Stimulated activated CD4-positive, alpha-beta T cell treated with anti-CD3 and anti-CD28 coated beads, Interleukin-4, amount 100 ng/mL, for 4 hours (primary cell): ENCODE measurements around the gene LRP6.
"Not testable (repeated sequence)": the region's sequence is repeated elsewhere in the genome, so short reads cannot be mapped to it uniquely, and the experiment has no call there.

Experiments
- DNase-seq, 2 experiments: peaks; one replicate each; pipeline ENCODE4 v3.0.0-alpha.2; 2020

The LRP6 gene

GRCh38 chr12:12178559-12178958 lies 88.3 kb downstream of the LRP6 start:
- no peak for DNase-seq

DNA sequence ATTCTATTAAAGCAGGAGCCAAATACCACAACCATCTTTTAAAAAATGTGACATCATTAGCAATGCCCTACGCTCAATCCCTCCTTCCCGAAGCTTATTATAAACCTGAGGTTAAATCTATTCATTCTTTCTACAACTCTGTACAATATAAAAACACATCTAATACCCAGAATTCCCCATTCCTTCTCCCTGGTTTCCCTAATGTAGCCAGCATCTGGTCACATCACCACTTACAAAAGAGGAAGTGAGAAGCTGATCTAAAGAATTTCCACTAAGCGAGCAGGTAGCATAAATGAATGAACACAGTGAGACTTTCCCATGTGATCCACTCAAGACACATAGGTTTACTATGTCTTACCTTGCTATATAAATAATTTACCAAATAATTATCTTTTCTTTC lies 90.4 kb downstream of the LRP6 start:
- no peak for DNase-seq

DNA sequence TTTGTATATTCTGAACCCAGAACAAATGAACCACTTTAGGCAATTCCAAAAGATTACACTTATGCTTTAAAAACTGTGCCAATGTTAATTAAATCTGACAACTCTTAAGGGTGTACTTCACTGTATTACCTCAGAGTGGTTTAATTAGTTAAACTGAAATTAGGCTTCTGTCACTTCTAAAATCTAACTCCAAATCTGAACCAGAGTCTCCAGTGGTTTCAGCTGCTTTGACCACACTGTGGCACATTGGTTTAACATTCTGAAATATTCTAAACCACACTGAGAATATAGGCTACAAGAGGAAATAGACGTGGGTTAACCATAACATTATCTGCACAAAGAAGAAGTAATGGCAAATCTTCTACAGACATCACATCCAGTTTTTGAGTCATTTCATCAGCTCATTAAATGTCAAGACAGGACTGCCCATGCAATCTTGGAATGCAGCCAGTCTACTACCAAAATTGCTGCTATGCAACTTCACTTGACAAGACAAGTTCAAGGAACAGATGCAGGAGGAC lies 94.8 kb downstream of the LRP6 start:
- no peak for DNase-seq

- no peak for DNase-seq
These were observed 99.0 kb downstream of the LRP6 start for GRCh38 chr12:12167847-12168246.

GRCh38 chr12:12166751-12167150 lies 100.1 kb downstream of the LRP6 start:
- DNase-seq: no peak

- no peak for DNase-seq
These were observed 106.9 kb downstream of the LRP6 start for GRCh38 chr12:12159988-12160387.

DNA sequence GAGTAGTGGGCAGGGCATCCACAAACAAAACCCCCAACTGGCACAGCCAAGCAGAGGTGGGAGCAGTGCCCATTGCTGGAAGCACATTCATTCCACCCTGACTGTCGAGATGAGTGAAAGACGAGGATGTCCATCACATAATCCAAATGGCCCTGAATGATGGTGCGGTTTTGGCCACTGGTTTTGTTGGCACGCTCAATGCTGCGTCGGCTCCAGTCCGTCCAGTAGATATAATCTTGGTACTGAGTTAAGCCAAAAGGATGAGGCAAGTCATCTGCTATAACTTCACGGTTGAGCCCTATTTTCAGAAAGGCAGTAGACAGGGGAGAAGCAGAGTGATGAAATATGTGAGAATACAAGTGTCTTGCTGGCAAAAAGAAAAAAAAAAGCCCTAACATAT lies 108.0 kb downstream of the LRP6 start:
- DNase-seq: no peak

- no peak for DNase-seq
These were observed 109.4 kb downstream of the LRP6 start for GRCh38 chr12:12157424-12157823.

DNA sequence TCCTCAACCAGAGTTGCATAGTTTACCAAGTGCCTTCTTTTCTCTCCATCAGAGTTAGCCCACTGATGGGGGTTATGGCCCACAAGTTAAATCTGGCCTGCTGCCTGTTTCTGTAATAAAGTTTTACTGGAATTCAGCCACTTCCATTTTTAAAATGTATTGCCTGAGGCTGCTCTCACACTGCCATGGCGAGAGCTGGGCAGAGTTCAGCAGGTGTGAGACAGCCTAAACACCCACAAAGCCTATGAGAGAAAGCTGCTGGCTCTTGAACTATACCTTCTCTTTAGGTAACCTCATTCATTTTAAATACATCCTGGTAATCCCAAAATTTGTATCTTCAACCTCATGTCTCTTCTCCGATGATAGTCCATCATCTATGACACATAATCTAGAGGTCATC lies 110.0 kb downstream of the LRP6 start:
- no peak for DNase-seq

GRCh38 chr12:12156116-12156515 lies 110.7 kb downstream of the LRP6 start:
- no peak for DNase-seq

- no peak for DNase-seq
These were observed 113.2 kb downstream of the LRP6 start for GRCh38 chr12:12153596-12153995.

DNA sequence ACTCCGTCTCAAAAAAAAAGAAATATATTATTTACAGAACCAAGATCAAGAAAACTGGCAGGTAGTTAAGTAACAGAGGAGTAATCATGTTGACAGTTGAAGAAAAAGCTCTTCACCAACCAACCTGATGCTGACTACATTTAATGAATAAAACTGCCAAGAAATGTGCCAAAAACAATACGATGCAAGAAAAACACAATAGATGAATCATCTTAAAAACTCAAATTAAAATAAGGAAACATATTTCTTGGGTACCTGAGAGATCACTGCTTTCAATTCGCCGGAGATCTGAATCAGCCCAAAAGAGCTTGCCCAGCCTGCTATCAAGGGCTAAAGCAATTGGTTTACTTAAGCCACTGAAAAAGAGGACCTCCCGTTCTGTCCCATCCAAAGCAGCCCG lies 119.7 kb downstream of the LRP6 start:
- DNase-seq: no peak

DNA sequence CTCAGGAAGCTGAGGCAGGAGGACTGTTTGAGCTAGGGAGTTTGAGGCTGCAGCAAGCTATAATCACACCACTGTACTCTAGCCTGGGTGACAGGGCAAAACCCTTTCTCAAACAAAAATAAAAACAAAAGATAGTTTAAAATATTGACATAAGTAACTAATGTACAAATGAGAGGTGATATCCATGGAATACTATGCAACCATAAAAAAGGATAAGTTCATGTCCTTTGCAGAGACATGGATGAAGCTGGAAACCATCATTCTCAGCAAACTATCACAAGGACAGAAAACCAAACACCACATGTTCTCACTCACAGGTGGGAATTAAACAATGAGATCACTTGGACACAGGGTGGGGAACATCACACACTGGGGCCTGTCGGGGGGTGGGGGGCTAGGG lies 122.3 kb downstream of the LRP6 start:
- DNase-seq: not testable (repeated sequence)

- DNase-seq: no peak
These were observed 125.8 kb downstream of the LRP6 start for GRCh38 chr12:12141000-12141399.

DNA sequence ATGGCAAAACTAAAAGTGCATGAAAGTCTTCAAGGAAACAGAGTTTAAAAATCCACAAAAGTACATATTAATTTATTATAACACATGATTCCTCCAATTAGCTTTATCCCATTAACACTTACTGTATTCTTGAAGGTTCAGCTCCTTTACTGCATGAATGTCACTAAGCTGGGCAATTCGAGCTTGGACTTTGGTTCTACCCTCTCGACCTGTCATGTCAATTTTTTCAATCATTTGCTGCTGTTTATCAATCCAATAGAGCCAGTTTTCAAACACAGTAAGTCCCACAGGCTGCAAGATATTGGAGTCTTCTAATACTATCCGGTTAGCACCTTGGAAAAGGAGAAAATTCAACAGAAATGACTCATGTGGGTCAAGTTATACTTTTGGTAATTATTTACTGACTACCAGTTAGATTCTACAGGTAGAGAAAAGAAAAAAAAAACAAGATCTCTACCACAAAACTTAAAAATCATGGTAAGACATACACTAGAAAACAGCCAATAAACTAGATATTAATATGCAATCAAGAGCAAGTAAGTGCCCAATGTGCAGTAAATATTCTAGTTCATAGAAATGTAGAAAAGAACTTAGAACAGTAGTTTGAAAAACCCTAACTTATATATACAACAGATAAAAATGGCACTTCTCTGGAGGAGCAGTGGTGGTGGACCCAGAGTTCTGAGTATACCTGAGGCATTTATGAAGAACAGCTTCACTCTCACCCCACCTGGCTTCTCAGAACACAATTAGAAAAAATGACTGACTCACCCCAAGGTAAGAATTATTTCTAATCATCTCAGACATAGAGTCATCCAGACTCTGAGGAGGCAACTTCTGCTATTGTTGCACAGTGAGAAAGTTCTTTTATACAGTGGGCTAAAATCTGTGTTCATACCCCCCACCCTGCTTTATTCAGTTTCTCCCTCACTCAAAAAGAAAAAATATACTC lies 128.4 kb downstream of the LRP6 start:
- DNase-seq: no peak

- DNase-seq: no peak
These were observed 133.1 kb downstream of the LRP6 start for GRCh38 chr12:12133785-12134184.

DNA sequence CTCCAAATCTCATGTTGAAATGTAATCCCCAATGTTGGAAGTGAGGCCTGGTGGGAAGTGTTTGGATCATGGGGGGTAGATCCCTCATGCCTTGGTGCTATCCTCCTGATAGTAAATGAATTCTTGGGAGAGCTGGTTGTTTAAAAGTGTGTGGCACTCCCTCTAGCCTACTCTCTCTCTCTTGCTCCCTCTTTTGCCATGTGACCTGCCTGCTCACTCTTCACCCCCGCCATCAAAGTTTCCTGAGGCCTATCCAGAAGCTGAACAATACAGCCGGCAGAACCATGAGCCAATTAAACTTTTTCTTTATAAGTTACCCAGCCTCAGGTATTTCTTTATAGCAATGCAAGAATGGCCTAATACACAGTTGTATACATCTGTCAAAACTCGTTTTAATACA lies 133.6 kb downstream of the LRP6 start:
- no peak for DNase-seq

- DNase-seq: no peak
These were observed 138.2 kb downstream of the LRP6 start for GRCh38 chr12:12128670-12129069.

DNA sequence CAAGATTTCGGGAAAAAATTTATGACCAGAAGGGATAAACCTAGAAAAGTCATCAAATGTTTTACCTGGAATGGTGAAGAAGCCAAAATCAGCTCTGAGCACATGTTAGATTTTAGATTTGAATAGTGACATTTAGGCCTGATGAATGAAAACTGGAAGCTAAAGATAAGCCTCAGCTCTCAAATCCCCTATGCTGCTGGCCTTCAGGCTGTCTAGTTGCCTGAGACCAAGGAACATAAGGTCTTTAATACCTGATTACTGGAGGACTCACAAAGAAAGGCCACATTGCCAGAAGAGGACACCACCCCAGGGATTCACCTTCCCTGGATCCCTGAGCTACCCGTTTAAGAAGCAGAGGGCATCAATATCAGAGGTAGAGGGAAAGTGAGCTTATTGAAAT lies 139.5 kb downstream of the LRP6 start:
- no peak for DNase-seq

- DNase-seq: no peak
These were observed 140.3 kb downstream of the LRP6 start for GRCh38 chr12:12126551-12126950.

DNA sequence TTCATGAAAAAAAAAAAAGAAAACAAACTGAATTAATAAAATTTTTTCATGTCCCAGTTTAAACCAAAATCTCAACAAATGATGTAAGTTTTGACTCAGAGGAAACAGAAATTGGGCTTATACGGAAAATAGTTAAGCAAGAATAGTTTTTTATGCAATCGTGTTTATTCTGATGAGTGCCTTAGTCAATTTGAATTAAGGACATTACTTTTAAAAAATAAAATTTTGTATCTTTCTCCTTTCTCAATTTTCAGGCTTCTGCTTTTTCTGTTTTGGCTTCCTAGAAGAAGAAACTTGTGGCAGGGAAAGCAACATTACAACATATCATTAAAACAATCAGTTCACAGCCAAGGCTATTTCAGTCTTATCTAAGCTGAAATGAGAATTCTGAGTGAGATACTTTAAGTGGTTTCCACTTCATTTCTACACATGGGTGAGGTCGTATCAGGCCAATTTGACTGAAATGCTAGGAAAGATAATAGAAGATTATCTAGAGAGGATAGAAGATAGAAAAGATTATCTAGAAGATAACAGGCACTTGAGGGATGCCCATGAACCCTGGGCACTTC lies 143.7 kb downstream of the LRP6 start:
- no peak for DNase-seq

DNA sequence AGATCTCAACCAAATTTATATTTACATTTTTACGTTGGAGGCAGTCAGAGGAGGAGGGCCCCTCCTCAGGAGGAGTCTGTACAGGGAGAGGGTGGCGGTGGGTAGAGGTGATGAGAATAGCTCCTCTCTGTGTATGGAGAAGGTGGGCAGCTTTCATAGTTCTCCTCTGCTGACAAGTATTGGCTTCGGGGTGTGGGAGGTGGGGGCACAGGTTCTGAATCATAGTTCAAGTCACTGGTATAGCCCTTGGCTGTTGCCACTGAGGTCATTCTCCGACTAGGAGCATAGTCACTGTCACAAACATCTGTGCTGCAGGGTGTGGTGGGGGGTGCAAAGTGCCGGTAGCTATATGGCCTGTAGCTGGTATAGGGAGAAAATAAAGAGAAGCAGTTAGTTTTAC lies 145.8 kb downstream of the LRP6 start:
- no peak for DNase-seq

GRCh38 chr12:12116677-12117076 lies 150.2 kb downstream of the LRP6 start:
- no peak for DNase-seq

- no peak for DNase-seq
These were observed 151.3 kb downstream of the LRP6 start for GRCh38 chr12:12115514-12115913.
